ENCODE data around the gene MRPL36.
"Not testable (repeated sequence)": the region's sequence is repeated elsewhere in the genome, so short reads cannot be mapped to it uniquely, and the experiment has no call there.

The MRPL36 gene

DNA sequence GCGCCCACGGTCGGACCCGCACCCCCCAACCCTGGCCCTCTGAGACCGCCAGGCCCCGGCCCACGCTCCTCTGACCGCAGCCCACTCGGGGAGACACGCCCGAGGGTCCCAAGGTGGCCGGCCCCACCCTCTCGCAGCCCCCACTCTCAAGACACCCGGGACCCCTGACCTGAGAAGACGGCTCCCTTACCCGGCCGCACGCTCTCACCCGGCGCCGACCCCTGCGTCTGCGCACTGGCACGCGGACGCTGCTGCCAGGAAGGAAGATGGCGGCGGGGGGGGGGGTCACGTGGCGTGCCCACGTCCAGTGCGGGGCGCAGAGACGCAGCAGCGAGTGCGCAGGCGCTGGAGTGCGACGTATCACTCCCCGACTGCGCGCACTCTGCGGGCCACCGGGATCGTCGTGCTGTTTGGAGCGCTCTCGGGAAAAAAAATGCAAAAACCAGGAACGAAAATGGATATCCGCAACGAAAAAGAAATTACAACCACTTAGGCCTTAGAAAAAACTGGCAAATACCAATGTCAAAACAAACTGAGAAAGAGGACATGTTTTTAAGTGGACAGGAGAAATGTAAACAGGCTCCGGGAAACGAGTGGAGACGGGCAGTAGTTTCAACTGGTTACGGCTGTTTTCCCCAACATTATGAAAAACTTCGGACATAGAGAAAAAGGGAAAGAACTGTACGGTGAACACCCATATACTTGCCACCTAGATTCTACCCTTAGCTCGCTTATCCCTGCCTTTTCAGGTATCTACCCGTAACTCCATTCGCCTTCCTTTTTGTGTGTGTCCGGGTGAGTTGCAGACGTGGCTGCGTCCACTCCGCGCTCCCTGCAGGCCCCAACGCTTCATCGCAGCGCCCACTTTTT, at the start of gene MRPL36:
Gene MRPL36 (minus strand): TSS at position 236 of the 870 bp plus-strand sequence. CDS start 902 bp downstream, outside the sequence.
- peak within 1 kb of the TSS; percentile 84 for H3K27ac ChIP-seq
- TF ChIP-seq, protein P1, sequence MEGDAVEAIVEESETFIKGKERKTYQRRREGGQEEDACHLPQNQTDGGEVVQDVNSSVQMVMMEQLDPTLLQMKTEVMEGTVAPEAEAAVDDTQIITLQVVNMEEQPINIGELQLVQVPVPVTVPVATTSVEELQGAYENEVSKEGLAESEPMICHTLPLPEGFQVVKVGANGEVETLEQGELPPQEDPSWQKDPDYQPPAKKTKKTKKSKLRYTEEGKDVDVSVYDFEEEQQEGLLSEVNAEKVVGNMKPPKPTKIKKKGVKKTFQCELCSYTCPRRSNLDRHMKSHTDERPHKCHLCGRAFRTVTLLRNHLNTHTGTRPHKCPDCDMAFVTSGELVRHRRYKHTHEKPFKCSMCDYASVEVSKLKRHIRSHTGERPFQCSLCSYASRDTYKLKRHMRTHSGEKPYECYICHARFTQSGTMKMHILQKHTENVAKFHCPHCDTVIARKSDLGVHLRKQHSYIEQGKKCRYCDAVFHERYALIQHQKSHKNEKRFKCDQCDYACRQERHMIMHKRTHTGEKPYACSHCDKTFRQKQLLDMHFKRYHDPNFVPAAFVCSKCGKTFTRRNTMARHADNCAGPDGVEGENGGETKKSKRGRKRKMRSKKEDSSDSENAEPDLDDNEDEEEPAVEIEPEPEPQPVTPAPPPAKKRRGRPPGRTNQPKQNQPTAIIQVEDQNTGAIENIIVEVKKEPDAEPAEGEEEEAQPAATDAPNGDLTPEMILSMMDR (IDR thresholded peaks at IDR 0.05): no peak
- TF ChIP-seq ZFX (IDR thresholded peaks at IDR 0.05; ENCODE audit: borderline replicate concordance): no peak

DNA sequence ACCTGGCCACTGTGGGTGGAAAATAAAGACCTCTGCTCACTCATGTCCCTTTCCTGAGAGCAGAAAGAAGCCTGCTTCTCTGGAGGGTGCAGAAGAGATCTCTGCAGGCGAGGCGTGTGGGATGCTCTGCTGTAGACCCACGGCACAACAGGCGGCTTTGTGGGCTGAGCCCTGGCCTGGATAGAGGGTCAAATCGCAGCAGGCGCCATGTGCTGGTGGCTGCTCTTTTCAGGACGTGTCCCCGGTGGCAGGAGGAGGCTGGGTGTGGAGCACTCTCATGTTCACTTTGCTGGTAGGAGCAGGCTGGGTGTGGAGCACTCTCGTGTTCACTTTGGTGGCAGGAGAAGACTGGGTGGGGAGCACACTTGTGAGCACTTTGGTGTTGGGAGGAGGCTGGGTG, 48.0 kb upstream of the MRPL36 start:
- no peak overlapping the region for H3K27ac ChIP-seq
- TF ChIP-seq ZFX (IDR thresholded peaks at IDR 0.05; ENCODE audit: borderline replicate concordance): no peak
- TF ChIP-seq, protein P1 (IDR thresholded peaks at IDR 0.05): no peak

DNA sequence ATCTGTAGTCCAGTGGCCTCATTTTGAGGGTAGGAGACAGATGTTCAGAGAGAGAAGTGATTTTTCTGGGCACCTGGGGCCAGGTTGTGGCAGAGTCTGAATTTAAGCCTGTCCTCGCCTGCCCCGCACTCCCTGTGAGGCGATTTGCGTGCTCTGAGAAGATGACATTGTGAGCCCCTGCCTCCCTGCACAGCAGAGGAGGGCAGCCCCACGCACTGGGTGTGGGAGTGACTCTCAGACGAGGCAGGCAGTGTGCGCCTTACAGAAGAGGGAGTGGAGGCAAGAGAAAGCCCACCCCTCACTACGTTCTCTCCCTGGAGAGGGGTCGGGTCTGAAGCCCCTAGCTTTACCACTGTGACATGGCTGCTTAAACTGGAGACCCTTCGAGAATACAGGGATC, 47.4 kb upstream of the MRPL36 start:
- no peak overlapping the region for H3K27ac ChIP-seq

DNA sequence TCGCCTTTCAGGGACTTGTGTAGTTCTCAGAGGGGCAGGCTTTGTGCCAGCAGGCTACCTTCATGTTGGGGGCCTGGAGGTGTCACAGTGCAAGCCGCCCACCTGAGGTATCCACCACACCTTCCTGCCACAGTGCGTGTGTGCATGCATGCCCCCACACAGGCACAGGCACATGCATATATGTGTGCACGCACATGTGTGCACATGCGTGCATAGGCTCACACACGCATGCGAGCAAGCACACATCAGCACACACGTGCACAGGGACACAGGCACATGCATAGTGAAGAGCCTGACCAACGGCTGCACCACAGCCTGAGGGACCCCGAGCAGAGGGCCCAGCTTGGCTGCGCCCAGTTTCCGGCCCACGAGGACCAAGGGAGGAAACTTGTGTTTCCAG, 46.9 kb upstream of the MRPL36 start:
- no peak overlapping the region for H3K27ac ChIP-seq

More for the DNA sequence above, 47.4 kb upstream of the MRPL36 start:
- TF ChIP-seq ZFX (IDR thresholded peaks at IDR 0.05; ENCODE audit: borderline replicate concordance): no peak
- TF ChIP-seq, protein P1 (IDR thresholded peaks at IDR 0.05): no peak

DNA sequence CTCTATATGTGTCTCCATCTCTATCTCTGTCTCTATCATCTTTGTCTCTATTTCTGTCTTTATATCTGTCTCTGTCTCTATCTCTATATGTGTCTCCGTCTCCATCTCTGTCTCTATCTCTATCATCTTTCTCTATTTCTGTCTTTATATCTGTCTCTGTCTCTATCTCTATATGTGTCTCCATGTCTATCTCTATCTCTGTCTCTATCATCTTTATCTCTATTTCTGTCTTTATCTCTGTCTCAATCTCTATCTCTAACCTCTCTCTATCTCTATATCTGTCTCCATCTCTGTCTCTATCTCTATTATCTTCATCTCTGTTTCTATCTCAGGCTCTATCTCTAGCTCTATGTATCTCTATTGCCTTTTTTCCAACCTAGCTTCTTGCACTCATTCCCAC, 46.1 kb upstream of the MRPL36 start:
- H3K27ac ChIP-seq: no peak overlapping the region
- TF ChIP-seq, protein P1 (IDR thresholded peaks at IDR 0.05): no peak
- no peak for TF ChIP-seq ZFX (IDR thresholded peaks at IDR 0.05; ENCODE audit: borderline replicate concordance)

More for the DNA sequence above, 46.9 kb upstream of the MRPL36 start:
- no peak for TF ChIP-seq ZFX (IDR thresholded peaks at IDR 0.05; ENCODE audit: borderline replicate concordance)
- TF ChIP-seq, protein P1 (IDR thresholded peaks at IDR 0.05): no peak

DNA sequence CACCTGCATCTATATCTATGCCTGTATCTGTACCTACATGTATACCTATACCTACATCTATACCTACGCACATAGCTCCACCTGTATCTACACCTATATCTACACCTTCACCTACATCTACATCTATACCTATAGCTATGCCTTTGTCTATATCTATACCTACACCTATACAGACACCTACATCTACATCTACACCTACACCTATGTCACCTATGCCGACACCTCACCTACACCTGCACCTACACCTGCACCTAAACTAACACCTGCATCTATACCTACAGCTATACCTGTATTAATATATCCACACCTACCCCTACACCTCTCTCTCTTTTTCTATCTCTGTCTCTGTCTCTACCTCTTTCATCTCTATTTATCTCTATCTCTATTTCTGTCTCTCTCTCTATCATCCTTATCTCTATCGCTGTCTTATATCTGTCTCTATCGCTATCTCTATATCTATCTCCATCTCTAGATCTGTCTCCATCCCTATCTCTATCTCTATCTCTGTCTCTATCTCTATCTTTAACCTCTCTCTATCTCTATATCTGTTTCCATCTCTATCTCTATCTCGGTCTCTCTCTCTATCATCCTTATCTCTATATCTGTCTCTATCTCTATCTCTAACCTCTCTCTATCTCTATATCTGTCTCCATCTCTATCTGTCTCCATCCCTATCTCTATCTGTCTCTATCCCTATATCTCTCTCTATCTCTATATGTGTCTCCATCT, 45.2 kb upstream of the MRPL36 start:
- no peak overlapping the region for H3K27ac ChIP-seq
- TF ChIP-seq, protein P1 (IDR thresholded peaks at IDR 0.05): no peak
- TF ChIP-seq ZFX (IDR thresholded peaks at IDR 0.05; ENCODE audit: borderline replicate concordance): no peak

DNA sequence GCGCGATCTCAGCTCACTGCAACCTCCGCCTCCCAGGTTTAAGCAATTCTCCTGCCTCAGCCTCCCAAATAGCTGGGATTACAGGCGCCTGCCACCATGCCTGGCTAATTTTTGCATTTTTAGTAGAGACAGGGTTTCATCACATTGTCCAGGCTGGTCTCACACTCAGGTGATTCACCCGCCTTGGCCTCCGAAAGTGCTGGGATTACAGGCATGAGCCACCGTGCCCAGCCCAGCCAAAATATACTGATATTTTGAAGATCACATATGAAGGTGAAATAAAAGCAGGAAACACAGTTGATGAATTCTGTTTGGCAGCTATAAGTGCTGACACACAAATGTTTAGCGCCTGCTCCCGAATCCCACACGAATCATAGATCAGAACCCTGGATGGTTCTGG, 44.1 kb upstream of the MRPL36 start:
- not testable (repeated sequence) for H3K27ac ChIP-seq
